ENCODE measurements around the gene FIGLA. TPM values are rescaled to one million over a fixed set of nuclear protein-coding genes. Genes with fewer than 3 reads are reported as not detected.

The FIGLA gene
- total and polyA plus RNA-seq, 2 of the 8 experiments (the other 6 are each of a cell fraction or from before 2014, with no cell fraction given), result not detected

- TF ChIP-seq NANOG (IDR thresholded peaks at IDR 0.05; ENCODE audit: insufficient read depth, low read depth, low read length, poor library complexity, severe bottlenecking) (no peak), RNF2 (IDR thresholded peaks at IDR 0.05; ENCODE audit: borderline replicate concordance, low read depth, low read length, missing control alignments, poor library complexity, severe bottlenecking) (no peak), EGR1 (IDR thresholded peaks at IDR 0.05; ENCODE audit: borderline replicate concordance, low read depth, low read length) (no peak)
These were observed 19.0 kb downstream of the FIGLA start (continued) for GRCh38 chr2:70771446-70771845.
